ENCODE data around the gene CAMKMT.

GRCh38 chr2:44813165-44813564 lies 451.4 kb downstream of the CAMKMT start:
- TF ChIP-seq CTCF (conservative IDR thresholded peaks at IDR 0.05 in 1 of 2, IDR thresholded peaks at IDR 0.05 in 1 of 2; ENCODE audit: extremely low read depth in 1 of 2, insufficient read depth in 1 of 2, low read depth in 1 of 2, low read length in 2 of 2) (no peak), EZH2 (IDR thresholded peaks at IDR 0.05; ENCODE audit: borderline replicate concordance, low read length) (no peak)

All from mammary epithelial cell (primary cell).